Measurements from ENCODE around the gene PMP22. TPM values are rescaled to one million over a fixed set of nuclear protein-coding genes. Genes with fewer than 3 reads are reported as not detected.

PMP22 gene
- total RNA-seq, 1 experiment from 2014 or later: 64.6 TPM

DNA sequence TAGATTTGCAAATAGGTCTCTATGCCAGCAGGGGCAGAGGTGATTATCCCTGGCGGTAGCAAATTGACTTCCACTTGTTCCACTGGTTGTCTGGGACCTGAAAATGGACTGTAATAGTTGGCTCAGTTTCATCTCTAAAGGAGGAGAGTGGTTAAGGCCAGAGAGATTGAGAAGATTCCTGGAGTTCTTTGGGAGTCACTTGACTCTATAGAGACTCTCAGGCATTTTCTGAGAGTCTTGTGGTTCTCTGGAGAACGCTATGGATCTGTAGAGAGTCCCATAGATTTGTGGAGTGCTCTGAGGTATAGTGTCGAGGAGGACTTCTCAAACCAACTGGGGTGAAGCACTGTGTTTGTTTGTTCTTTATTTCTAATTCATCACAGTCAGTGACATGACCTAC, 8.9 kb upstream of the PMP22 start:
- no peak for DNase-seq (ENCODE audit: low read depth)

DNA sequence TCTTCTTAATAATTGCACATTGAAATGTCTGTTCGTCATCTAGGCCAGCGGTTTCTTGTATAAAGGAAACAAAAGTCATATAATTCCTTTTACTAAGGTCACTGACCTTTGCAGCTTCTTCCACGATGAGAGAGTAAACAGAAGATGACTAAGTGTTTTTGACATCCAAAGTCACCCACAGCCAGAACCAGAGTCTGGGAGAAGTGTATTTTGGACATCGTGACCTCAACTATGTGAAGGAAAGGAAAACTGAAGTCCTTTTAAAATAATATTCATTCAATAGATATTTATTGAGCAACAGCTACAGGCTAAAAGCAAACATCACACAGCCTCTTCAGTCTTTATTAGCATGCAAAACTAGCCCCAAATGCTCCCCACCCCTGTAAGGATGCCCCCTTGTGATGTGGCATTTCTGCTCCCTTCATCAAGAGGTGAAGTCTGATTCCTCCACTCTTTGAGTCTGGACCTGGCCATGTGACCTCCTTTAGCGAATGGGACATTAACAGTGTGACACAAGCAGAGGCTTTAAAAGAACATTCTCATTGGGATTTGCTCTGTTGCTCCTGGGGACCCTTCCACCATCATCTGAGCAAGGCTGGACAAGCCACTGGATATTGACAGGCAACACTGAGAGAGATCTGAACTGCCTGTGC, 8.1 kb upstream of the PMP22 start:
- DNase-seq (ENCODE audit: low read depth): peak; percentile 84

DNA sequence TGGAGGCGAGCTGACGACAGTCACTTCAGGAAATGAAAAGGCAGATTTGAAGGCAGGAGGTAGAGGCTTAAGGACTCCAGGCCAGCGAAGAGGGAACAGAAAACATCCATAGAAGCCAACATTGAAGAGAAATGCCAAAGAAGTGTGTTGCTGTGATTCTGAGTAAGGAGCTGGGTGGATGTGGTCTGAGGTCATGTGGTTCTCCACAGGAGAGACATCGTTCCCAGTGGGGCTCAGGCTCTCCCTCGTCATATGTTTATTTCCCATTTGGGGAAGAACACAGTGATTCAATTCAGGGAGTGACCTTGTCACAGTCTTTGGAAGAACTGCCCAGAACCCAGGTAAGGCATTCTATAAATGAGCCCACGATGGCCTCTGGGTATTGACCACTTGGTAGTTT, 6.6 kb upstream of the PMP22 start:
- no peak for DNase-seq (ENCODE audit: low read depth)

DNA sequence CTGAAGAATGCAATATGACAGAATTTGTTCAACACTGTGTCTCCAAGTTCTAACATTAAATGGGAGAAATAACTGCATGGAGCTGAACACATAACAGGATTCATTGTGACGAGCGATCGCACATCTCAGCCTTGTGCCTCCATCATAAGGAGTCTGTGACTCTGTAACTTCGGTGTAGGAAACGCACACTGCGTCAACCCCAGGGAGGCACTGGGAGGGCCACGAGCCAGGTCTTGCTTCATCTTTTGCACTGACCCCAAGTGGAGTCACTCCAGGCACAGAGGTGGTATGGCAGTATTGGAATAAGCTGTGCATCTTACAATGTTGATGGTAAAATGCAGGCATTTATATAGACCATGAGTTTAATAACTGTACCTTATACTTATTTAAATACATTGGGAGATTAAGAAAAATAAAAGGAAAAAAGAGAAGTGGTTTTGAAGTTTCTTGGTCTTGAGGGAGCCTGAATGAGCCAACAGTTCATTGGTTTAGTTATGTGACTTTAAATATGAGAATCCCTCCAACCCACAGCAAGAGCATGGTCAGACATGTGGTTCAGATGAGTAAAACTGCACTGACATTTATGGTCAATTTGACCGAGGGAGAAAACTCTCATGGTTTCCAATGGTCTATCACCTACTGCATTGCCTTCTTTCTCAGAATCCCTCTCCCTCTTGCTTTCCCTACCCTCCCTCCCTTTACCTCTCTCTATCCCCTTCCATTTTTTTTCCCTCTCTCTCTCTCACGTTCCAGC, 5.7 kb upstream of the PMP22 start:
- no peak for DNase-seq (ENCODE audit: low read depth)

DNA sequence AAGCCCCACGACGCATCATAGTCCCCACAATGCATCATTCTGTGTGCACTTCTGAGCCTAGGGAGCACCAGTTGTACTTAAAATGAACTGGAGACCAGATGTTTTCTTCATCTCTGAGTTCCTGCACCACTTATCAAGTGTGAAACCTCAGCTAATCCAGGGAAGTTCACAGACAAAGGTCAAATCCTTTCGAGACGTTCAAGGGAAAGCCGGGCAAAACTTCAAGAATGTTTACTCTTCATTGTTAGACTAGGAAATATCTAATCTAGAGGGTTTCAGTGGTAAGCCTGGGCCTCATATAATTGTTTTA, 4.6 kb upstream of the PMP22 start:
- no peak for DNase-seq (ENCODE audit: low read depth)

DNA sequence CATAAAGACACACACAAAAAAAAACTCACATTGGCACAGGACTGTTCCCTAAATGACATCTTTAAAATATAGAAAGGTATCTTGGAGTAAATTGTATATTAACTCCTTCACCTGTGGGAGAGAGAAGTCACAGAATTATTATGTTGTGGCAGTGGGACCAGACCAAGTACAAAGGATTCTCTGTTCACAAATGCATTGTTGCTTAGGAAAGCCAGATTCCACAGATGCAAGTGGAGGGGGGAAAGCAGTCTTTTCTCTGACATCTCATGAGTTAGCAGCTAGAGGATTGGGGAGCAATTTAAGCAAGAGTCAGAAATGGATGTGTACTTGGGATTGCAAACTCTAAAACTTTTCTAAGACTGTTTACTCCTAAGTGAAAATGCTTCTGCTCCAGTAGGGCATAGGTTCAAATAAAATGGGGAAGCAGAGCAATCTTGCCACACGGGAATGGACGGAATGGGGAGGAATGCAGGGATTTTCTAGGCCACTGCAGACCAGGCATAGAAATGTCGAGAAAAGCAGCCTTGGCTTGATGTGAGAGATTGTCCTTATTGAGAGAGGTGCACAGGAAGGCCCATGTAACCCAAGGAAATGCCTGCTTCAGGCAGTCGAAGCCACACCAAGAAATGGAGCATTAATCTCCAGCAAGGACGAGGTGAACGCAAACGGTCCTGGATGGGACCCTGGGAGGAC, 4.1 kb upstream of the PMP22 start:
- no peak for DNase-seq (ENCODE audit: low read depth)

DNA sequence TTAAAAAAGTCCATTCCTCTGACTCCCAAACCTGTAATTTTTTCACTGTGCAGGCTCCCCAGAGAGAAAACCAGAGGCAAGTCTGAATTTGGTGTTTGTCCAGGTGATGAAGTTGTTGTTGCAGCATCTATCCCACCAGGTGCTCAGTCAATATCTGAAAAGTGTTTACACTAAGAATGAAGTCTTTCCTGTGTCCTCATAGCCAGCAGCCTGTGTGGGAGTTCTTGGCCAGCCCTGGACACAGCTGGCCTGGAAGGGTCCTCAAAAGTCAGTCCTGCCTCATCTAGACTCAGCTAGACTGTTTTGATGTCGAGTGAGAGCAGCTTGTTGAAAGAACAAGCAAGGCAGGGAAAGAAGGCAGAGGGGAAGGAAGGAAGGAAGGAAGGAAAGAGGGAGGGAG, 3.3 kb upstream of the PMP22 start:
- DNase-seq (ENCODE audit: low read depth): no peak

DNA sequence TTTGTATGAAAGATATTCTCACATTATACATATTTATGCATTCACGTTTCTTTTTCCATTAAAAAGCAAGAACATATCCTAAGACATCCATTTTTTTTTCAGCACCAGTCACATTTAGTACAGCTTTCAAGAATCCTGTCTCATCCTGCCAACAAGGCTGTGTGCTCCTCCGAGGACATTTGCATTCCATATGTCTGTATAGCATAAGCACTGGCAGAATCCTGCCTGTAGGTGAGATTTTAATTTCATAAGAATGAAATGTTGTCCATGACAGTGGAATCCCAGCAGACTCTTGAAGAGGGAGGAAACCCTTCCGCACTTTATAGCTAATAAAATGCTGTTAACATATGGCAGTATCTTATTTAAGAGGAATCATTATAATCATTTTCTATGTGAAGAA, 2.9 kb upstream of the PMP22 start:
- DNase-seq (ENCODE audit: low read depth): no peak

DNA sequence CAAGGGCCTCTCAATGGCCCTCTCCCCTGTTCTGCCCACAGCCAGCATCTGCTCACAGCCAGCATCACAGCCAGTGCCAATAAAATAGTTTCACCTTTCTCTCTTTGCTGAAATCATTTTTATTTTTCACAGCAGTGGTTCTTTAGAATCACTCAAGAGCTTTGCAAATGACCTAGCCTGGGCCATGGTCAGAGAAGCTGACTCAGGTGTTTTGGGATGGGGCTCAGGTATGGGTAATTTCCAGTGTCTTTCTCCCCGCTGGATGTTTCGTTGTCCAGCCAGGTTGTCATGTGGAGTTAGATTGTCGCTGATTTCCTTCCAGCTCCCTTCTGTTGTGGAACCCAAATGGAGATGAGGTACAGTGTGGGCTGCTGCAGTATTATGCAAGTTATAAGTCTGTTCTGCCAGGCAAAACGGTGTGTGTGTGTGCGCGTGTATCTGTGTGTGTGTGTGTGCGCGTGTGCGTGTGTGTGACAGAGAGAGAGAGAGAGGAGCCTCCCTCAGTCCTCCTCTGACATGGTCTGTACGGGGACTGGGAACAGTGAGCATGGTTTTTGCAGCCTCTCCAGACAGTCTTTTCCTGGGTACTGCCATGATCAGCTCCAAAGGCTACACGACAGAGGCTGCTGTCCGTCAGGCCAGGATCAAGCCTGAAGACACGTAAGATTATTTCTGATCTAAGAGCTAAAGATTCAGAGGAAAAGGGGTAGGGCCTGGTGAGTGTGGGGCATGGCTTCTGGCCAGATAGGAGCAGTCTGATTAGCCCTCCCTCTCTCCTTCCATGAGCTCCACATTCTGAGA, 1.4 kb upstream of the PMP22 start:
- DNase-seq (ENCODE audit: low read depth): no peak

DNA sequence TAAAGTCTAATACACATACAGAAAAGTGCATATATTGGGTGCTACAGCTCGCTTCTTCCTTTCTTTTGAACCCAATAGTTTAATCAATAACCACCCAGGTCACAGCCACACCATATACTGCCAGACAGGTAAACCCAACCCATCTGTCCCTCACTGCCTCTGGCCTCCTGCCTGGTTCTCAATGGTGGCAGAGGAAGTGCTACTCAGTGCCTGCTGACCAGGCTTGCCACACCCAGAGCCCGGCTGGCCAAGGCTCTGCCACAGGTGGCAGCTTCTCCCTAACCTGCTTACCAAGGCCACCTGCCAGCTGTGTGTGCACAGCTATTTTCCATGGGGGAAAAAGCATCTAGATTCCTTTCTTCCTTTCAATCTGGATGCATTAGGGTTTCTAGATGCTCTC, 584 bp downstream of the PMP22 start:
- DNase-seq (ENCODE audit: low read depth): no peak

DNA sequence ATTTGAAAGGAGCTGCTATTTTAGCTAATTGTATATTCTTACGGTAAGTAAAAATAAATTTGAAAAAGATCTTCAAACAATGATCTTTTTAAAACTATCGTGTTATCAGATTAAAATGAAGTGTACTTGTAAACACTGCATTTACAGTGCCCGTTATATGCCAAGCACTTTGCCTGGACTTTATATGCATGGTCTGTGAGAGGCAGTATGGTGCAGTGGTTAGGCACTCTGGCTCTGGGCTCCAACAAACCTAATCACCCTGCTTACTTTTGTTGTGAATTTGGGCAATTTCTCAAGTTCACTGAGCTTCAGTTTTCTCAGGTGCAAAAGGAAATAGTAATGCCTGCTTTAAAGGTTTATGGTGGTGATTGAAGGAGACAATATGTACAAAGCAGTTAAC, 1.4 kb downstream of the PMP22 start:
- no peak for DNase-seq (ENCODE audit: low read depth)

DNA sequence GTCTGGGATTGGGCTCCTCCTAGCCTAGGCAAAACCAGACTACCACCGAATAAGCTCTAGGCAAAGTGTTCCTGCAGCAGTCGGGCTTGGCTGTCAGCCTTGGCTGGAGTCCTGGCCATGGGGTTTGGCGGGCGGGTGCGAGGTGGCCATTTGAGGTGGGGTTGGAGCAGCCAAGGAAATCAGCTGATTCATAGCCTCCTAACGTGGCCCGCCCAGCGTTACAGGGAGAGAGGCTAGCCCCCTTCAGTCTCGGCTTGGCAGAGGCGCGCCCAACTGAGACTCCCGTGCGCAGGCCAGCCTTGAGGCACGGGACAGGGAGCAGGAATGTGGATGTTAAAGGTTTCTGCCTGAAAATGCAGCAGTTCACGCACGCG, 1.9 kb downstream of the PMP22 start:
- DNase-seq (ENCODE audit: low read depth): peak; percentile 89

DNA sequence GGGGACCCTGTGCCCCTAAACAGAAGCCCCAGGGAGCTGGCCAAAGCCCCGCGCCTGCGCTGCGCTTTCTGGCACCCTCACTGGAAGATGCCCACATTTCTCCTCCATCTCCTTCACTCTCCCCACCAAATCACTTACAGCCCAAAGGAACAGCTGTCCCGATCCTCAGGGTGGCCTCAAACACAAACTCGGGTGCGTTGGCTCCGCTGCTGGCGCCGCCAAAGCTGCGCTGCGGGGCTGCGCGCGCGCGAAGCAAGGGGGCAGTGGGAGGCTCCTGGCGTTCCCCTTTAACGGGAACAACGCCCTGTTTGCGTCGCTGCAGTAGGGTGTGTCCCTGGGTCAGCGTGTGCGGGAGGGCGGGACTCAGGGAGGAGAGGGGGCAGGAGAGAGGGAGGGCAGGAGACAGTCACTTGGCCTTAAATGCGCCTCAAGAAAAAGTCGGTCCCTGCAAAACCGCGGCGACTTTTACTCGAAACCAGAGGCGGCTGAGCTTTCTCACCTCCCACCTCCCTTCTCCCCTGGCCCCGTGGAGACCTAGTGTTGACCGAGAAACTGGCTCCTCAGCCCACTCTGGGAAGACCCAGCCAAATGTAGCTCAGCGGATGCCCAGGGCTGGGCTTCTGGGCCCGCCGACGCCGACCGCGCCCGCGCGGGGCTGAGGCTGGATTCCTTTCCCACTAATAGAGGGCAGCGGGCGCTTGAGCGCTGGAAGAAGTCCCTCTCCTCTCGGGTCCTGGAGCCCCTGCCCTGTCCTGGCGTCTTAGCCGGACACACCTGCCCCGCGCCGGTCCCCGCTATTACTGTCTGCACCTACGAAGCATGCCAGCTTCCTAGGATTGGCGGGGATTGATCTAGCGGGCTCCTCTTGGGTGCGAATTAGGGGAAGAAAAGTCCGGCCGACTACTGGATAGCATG, 2.6 kb downstream of the PMP22 start:
- DNase-seq (ENCODE audit: low read depth): peak; percentile 91

DNA sequence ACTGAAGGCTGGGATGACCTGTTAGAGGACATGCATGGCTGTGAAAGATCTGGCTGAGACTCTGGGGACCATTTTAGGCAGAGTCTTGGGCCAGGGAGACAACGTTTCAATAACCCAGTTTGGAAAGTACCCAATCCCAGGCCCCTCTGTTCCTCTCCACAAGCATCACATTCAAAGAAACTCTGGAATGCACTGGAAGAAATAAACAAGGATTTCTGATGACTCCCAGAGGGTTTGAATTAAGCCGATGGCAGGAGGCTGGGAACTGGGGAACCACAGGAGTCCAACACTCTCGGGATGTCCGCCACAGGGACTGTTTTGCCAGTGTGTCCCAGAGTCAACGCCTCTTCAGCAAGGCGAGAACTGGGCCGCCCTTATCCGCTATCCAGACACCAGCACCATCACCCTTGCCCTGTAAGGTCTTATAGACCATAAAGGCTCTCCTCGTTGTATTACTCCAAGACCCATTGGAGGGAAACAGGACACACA, 3.3 kb downstream of the PMP22 start:
- peak; percentile 24 for DNase-seq (ENCODE audit: low read depth)

DNA sequence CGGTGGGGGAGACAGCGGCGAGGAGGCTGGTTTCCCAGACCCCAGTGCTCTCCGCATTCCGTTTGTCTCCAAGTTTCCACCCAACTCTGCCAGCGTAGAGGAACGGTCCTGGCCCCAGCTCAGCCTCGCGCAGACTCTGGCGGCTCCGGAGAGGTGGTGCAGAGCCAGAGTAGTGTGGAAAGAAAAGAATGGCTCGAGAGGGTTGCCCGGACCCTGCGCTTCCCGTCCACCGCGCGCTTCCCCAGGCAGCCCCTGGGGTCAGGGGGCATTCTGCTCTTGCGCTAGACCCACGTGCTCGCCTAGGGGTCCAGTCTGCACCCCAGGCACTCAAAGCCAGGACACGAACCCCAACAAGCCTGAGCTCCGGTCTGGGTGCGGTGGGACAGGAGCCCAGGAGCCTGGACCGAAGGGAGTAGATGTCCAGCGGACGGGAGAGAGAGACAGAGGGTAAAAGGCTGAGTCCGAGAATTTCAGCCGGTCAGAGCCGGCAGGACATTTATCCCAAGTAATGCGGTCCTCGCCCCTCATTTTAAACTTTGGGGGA, 3.8 kb downstream of the PMP22 start:
- peak; percentile 60 for DNase-seq (ENCODE audit: low read depth)

DNA sequence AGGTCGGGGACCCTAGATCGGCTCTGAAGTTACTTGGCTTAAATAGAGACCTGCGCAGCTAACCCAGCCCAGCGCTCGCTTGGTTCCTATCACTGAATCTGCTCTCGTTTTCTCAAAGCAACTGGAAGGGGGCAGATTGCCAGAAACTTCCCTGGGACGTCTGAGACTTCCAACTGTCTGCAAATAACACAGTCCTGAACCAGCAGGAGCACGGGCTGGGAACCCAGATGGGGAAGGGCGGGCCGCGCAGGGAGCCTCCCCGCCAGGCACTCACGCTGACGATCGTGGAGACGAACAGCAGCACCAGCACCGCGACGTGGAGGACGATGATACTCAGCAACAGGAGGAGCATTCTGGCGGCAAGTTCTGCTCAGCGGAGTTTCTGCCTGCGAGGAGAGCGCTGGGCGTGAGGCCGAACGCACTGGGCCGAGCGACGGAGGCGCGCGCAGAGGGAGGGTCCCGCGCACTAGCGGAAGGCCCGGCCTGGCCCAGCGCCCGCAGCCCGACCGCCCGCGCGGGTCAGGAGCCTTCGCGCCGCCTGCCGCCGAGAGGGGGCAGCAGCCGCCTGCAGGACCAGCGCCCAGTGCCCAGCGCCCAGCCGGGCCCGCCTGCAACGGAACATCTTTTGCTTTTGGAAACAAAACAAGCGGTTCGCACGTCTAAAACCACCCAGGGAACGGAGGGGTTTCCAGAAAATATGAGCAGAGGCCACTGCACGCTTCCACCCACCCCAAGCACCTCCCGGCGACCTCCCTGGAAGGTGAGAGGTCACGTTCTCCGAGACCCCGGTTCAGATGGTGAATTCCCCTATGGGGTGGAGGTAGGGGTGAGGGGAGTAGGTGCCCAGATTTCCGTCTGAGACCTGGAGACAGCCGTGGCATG, 4.5 kb downstream of the PMP22 start:
- DNase-seq (ENCODE audit: low read depth): peak; percentile 90

DNA sequence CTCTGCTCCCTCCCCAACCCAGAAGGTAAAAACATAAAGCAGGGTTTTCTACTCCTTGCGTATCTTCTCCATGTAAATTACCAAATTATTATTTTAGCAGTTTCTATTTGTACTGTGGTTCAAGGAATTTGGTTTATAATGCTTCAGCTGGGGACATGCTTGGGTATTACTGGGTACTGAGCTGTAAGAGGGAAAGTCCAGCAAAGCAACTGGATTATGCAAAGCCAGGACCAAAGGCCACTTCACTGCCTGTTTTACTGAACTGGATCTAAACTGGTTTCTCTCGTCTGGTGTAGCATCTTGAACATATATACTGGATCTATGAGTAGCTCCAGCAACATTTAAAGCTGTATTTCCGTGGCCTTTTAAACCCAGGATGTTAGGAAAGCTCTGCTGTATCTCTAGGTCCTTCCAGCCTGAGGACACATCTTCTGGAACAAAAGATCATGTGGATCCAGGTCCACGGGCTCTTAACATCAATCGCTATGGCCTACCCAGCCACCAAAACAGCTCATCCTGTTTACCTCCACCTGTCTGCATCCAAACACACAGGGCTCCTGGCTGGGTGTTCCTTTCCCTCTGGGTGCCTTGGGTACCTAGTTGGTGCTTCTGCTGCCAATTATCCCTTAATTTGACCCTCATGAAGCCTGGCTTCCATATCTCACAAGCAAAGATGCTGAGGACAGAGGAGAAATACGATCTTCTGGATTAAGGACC, 7.2 kb downstream of the PMP22 start:
- DNase-seq (ENCODE audit: low read depth): no peak

DNA sequence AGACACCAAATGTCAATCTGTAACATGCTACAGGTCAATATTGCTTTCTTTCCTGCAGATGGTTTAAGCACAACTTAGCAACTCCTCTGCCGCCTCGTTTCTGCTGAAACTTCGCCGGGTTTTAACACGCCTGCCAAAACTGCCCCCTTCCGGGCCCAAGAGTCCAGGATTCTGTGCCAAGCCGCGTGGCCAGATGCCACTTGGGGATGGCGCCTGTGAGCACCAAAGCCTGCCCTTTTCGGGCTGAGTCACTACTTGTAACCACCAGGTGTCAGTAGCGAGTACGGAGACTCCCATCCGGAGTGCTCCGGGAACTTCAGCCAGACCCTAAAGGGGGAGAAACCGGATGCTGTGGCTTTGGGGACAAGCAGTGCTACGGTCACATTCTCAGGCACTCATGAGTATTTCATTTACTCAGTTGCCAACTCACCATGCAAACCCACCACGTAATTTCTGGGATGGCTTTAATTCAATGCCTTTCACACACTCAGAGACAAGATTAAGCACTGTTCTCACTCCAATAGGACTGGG, 7.8 kb downstream of the PMP22 start:
- DNase-seq (ENCODE audit: low read depth): peak; percentile 90

DNA sequence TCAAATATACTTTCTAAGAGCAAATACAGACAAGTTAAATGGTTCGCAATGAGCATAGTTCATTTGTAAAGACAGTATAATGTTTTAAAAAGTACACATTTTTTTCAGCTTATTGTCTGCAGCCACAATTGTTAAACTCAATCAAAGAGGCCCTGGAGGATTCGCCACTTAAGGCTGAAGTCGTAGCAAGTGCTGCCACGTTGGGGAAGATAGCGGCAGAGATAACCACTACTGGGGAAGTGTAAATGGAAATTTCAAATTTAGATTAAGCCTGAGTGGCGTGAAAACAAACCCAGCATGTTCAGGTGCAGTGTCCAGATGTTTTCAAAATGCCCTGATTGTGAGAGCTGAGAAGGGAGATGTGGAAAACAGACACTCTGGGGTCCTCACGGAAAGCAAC, 8.4 kb downstream of the PMP22 start:
- no peak for DNase-seq (ENCODE audit: low read depth)

Measured in RPMI7951 (cell line).